ENCODE data around the gene APBB2.

DNA sequence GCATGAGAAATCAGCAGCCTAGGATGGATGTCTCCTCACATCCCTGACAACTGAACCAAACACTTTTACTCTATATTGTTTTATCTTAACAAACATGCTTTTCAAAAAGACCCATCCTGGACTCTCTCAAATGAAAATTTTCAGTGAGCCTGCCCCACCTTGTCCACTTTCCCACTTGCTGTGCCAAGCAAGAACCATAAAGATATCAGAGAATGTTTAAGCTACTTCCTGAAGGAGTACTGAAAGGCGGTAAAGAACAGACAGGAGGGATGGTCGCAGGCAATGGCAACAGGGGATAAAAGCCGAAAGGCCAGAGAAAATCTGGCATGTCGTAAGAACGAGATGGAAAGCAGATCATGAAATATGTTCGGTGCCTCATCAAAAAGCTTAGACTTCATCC is 10.5 kb downstream of the APBB2 start:
- TF ChIP-seq ZNF274 (IDR thresholded peaks at IDR 0.05; ENCODE audit: low read depth, low read length) (no peak), YY1 (IDR thresholded peaks at IDR 0.05; ENCODE audit: insufficient read depth, insufficient read length) (no peak)
